NCI-H2196 treated with DMSO at 0.1 percent for 48 hours (cell line): ENCODE results near the gene IL1R1.
"Not testable (repeated sequence)": the region's sequence is repeated elsewhere in the genome, so short reads cannot be mapped to it uniquely, and the experiment has no call there.

Experiments
- DNase-seq: peaks from one replicate; lab custom pipeline; 2025; ENCODE audit not compliant: unreplicated experiment; lab: John Stamatoyannopoulos, UW

The IL1R1 gene

GRCh38 chr2:102111823-102112222 lies 30.7 kb upstream of the IL1R1 start:
- no peak for DNase-seq

GRCh38 chr2:102112271-102112670 lies 30.3 kb upstream of the IL1R1 start:
- no peak for DNase-seq

GRCh38 chr2:102112692-102113665 lies 29.6 kb upstream of the IL1R1 start:
- no peak for DNase-seq

GRCh38 chr2:102114290-102114721 lies 28.2 kb upstream of the IL1R1 start:
- no peak for DNase-seq

- no peak for DNase-seq
Measured at GRCh38 chr2:102114851-102115497, 27.6 kb upstream of the IL1R1 start.

- DNase-seq, result no peak
Measured at GRCh38 chr2:102116630-102117471, 25.7 kb upstream of the IL1R1 start.

- no peak for DNase-seq
Measured at GRCh38 chr2:102117472-102117858, 25.1 kb upstream of the IL1R1 start.

- DNase-seq, result no peak
Measured at GRCh38 chr2:102119255-102119654, 23.3 kb upstream of the IL1R1 start.

- no peak for DNase-seq
Measured at GRCh38 chr2:102120261-102120660, 22.3 kb upstream of the IL1R1 start.

GRCh38 chr2:102120701-102121159 lies 21.8 kb upstream of the IL1R1 start:
- DNase-seq, result no peak

GRCh38 chr2:102122115-102122514 lies 20.4 kb upstream of the IL1R1 start:
- no peak for DNase-seq

GRCh38 chr2:102122909-102123308 lies 19.6 kb upstream of the IL1R1 start:
- no peak for DNase-seq

- DNase-seq, result not testable (repeated sequence)
Measured at GRCh38 chr2:102124421-102124820, 18.1 kb upstream of the IL1R1 start.

GRCh38 chr2:102126169-102126568 lies 16.4 kb upstream of the IL1R1 start:
- DNase-seq, result no peak

GRCh38 chr2:102126660-102127059 lies 15.9 kb upstream of the IL1R1 start:
- DNase-seq, result no peak

- no peak for DNase-seq
Measured at GRCh38 chr2:102129082-102129481, 13.5 kb upstream of the IL1R1 start.

GRCh38 chr2:102129951-102130646 lies 12.4 kb upstream of the IL1R1 start:
- no peak for DNase-seq

- no peak for DNase-seq
Measured at GRCh38 chr2:102130647-102130991, 11.9 kb upstream of the IL1R1 start.

GRCh38 chr2:102131564-102131963 lies 11.0 kb upstream of the IL1R1 start:
- no peak for DNase-seq

- no peak for DNase-seq
Measured at GRCh38 chr2:102137138-102137537, 5.4 kb upstream of the IL1R1 start.

- no peak for DNase-seq
Measured at GRCh38 chr2:102138331-102138730, 4.2 kb upstream of the IL1R1 start.
